Umbilical cord (tissue), 2 donors: ENCODE data around the gene ATP8A2. TPM values are rescaled to one million over a fixed set of nuclear protein-coding genes. Genes with fewer than 3 reads are reported as not detected.

Source experiments
- DNase-seq: peaks from one replicate; pipeline ENCODE4 v3.0.0-alpha.2; 2015; ENCODE audit warnings: low spot score
- total RNA-seq: library from RNA; depleted of rRNA; stranded (reverse); fragments of >200 nt; gene quantifications from one replicate; pipeline ENCODE4 v1.2.3, GENCODE V29; 2014; ENCODE audit warnings: low replicate concordance; ENCODE audit not compliant: insufficient read depth

ATP8A2 gene
- total RNA-seq, 1 donor from 2014 or later: 1.7 TPM

DNA sequence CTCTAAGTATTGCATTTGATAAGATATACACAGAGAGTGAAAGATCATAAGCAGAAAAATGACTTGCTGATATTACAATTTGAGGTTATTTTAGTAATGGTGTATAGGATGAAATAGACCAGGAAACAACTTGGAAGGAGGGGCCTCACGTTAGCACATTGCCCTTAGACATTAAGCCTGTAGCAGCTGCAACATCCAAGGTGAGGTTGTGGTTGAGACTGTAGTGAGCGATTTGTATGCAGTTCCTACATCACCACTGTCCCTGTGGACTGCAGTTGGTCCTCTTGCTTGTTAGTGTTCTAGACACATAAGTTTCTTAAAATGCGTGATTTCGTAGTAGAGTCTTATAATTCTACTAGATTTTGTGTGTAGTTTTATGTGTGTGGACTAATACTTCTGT lies 311.3 kb downstream of the ATP8A2 start:
- DNase-seq: no peak

DNA sequence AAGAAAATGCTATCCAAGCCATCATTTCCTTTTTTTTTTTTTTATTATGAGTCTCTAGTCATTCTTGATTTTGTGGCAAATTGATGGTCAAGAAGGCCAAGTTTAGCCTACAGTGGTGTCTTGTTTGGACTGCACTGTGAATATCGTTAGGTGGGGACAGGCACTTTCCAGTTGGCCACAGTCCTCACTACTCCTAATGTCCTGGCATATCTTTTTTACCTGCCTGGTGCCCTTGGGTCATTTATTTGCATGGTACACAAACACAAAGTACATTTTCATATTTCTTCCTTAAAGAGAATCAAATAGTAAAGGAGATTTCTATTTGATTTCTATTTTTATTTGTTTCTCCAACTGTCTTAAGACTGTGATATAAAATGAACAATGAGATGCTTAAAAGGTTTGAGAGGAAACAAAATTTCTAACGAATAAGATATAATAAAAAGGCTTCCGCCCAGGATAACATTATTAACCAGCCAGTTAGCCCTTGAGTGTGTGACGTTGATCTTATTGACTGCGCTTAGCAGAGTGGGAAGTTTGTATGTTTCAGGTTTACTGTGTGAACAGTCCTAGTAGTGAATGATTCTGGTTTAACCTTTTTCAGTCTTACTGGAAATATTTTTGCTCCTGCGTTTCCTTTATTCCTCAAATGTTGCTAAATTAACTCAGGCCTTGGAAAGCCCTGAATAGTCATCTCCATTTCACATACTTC lies 312.0 kb downstream of the ATP8A2 start:
- DNase-seq: no peak

DNA sequence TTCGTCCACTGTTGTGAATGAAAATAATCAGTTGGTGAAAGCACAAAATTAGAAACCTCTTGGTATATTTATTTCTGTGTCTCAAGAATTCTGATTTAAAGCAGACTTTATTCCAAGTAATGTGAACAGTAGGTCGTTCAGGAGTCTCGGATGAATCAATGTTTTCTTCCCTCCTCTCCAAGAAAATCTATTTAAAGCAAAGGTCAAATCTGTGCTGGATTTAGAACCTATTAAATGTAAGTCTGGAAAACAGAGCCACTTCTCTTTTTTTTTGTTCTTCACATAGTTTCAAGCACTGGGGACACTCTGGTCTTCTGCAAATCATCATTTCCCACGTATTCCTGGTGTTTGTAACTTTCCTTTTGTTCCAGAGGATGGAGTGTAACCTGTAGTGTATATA lies 312.7 kb downstream of the ATP8A2 start:
- DNase-seq: peak; percentile 8

- DNase-seq: no peak
Observed at GRCh38 chr13:25686831-25687470, 315.2 kb downstream of the ATP8A2 start.

GRCh38 chr13:25687471-25688225 lies 315.9 kb downstream of the ATP8A2 start:
- peak; percentile 26 for DNase-seq

- DNase-seq: peak; percentile 20
Observed at GRCh38 chr13:25688536-25688935, 316.8 kb downstream of the ATP8A2 start.

- no peak for DNase-seq
Observed at GRCh38 chr13:25689539-25689938, 317.8 kb downstream of the ATP8A2 start.

- no peak for DNase-seq
Observed at GRCh38 chr13:25690582-25690981, 318.8 kb downstream of the ATP8A2 start.

DNA sequence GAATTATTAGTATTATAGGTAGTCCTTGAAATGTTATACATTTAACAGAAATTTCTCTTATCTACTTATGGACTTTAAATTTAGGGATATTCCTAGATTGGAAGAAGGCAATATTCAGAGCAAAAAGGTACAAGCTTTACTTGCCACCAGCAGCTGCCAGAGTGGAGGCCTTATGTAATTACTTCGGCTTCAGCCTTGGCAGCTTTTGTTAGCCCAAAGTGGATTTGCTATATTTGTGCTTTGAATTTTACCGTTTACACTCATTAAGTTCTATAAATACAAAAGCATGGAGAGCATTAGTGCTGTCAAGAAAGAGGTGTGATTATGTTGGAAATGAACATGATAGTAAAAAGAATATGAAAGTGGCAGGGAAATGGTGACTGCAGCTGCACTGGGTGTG lies 319.9 kb downstream of the ATP8A2 start:
- DNase-seq: no peak

GRCh38 chr13:25692099-25692498 lies 320.3 kb downstream of the ATP8A2 start:
- no peak for DNase-seq

DNA sequence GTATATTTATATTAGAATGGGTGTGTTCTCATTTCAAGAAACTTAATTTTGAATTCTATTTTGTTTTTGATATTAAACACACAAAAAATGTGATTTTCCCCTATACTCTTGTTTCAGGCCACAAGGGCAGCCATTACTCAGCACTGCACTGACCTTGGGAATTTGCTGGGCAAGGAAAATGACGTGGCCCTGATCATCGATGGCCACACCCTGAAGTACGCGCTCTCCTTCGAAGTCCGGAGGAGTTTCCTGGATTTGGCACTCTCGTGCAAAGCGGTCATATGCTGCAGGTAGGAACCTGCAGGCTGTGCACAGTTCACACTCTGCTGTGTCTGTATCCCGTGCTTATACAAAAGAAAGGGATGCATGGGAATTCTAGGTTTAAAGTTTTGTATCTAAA lies 327.3 kb downstream of the ATP8A2 start:
- DNase-seq: no peak

DNA sequence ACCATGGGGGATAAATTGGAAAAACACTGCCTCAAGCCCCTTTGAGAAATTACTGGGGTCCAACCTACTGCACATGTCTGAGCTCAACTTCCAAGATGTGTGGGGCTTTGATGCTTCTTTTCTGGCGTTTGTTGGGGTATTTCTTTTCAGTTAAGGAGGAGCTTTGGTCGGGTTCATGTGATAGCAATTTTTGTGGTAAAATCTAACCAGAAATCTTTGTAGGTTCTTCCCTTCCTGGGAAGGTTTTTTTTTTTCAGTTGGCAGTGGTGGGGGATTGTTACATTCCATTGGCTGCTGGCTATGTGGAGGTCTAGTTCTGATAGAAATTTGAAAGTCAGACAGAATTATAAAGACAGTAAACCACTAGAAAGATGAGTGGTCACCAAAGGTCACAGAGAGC lies 327.8 kb downstream of the ATP8A2 start:
- no peak for DNase-seq

- no peak for DNase-seq
Observed at GRCh38 chr13:25701304-25701703, 329.5 kb downstream of the ATP8A2 start.

GRCh38 chr13:25702386-25702785 lies 330.6 kb downstream of the ATP8A2 start:
- no peak for DNase-seq

DNA sequence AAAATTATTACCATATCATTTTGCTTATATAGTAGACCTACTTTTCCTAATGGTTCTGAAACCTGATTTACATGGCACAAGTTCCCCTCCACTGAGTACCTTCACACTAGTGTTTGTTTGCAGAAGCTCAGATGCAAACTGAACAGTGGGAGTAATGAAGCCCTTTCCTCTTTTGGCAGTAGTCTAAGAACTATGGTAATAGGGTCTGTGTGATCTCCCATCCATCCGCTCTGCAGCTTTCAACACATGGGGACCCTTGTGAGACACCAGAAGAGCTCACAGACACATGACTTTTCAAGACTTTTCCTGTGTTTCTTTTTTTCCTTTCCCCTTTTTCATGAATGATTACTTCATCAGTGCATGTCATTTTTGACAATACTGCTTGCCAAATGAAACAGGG lies 336.0 kb downstream of the ATP8A2 start:
- no peak for DNase-seq

- no peak for DNase-seq
Observed at GRCh38 chr13:25708268-25708667, 336.5 kb downstream of the ATP8A2 start.

DNA sequence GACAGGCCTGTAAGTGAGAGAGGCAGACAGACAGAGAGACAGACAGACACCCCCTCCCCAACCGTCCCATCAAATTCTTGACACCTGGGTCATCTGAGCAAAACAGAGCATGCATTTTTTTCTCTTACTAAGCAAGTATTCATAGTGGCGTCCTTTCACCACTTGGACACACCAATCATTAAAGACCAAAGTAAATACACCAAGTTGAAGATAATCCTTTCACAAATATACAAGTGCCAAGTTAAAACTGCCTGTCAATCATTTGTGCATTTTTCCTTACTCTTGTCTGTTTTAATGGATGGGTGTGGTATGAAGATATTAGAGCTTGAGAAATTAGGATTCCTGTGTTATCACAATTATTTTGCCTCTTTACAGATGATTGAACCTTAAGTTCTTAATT lies 337.3 kb downstream of the ATP8A2 start:
- DNase-seq: no peak

DNA sequence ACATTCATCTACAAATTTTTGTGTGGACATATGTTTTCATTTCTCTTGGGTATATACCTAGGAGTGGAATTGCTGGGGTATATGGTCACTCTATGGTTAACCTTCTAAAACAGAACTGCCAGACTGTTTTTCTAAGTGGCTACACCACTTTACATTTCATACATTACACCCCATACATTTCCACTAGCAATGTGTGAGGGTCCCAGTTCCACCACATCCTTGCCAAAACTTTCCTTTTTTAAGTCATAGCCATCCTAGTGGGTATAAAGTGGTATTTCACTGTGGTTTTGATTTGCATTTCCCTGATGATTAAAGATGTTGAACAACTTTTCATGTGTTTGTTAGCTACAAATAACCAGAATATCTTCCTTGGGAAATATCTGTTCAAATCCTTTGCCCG lies 344.0 kb downstream of the ATP8A2 start:
- no peak for DNase-seq

DNA sequence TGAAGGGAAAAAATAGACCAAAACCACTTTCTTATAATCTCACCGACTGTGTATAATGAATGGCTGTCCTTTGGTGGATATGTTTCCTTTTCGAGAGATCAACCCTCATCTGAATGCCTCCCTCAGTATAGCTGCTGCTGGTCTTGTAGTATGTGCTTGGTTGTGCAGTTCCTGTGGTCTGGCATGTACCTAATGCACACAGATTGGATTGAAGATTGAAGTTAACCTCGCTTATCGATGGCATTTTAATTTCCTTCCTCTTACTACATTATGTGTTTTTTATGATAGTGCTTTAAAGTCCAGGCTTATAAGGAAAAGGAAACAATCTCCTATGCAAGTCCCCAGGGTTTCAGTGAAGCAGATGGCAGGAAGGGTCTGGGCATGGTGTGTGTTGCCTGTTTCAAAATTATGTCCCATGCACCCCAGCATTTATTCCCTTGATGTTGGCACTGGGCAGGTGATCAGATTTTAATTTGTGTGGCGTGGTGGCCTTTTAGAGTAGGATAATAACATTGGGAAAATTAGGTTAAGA lies 346.0 kb downstream of the ATP8A2 start:
- no peak for DNase-seq

DNA sequence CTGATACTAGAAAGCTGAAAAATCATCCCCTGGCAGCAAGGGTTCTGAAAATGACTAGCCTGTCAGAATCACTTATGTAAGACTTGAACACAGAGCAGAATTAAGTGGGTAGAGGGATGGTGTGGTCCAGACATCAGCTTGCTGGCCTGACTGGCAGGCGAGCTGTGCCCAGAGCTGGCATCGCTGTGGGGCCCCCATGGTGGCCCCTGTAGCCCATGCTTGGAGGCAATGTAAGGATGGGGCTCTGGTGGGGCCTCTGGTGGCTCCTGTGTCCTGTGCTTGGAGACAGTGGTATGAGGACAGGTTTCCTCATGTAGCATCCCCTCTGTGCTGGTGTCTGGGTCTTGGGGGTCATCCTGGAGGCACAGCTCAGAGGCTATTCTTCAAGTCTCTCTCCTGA lies 347.9 kb downstream of the ATP8A2 start:
- DNase-seq: no peak

DNA sequence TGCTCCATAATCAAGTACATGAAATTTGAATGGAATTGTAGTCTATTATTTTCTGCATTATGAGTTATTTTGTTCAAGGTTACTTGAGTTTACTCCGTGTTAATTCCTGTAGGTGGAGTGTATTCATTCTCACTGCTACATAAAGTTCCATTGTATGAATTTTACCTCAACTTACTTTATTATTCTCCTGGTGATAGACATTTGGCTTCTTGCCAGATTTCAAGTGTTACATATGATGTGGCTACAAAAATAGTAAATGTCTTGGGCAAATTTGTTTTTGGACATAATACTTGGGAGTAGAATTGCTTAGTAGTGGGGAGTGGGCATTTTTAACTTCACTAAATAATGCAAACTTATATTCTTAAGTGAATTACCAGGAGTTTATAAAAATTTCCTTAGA lies 351.1 kb downstream of the ATP8A2 start:
- DNase-seq: no peak

DNA sequence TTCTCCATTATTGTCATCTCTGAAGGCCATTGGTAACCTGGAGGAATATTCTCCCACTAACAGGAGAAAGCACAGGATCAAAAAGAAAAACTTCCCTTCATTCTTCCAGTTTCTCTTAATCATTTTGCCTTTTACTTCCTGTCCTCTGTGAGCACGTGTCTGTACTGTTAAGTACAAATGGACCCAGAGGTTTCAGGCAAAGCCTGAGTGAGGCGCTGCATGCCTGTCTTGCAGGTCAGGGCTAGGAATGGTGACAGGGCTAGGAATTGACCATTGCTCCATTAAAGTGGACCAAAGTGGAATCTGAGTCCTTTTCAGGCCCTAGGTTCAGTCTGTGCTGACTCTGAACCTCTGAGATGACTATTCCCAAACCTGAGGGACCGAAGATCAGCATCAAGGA lies 353.3 kb downstream of the ATP8A2 start:
- DNase-seq: no peak

DNA sequence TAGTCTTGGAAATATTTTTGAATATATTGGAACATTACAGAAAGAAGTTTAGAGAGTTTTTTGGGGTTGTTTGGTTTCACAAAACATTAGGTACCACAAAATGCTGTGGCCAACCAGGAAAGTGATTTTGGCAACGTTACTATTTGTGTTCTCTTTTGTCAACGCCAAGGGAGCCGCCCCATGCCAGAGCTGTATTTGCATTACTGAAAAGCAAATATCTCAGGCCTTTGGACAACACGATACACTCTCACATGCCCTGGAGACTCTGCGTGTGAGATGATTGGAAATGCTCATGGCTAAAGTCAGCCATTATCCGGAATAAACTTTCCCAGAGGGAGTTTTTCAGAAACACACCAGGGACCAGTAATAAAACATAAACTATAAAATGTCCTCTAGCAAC lies 355.5 kb downstream of the ATP8A2 start:
- DNase-seq: no peak
